ENCODE data around the gene SDC4.

Gene SDC4

GRCh38 chr20:45372241-45372640 is 24.0 kb upstream of the SDC4 start:
- no peak for TF ChIP-seq CTCF (IDR thresholded peaks at IDR 0.05; ENCODE audit: borderline replicate concordance, insufficient read depth, low read depth, low read length)
- H3K4me3 ChIP-seq (ENCODE audit: low read depth, low read length): no peak overlapping the region

DNA sequence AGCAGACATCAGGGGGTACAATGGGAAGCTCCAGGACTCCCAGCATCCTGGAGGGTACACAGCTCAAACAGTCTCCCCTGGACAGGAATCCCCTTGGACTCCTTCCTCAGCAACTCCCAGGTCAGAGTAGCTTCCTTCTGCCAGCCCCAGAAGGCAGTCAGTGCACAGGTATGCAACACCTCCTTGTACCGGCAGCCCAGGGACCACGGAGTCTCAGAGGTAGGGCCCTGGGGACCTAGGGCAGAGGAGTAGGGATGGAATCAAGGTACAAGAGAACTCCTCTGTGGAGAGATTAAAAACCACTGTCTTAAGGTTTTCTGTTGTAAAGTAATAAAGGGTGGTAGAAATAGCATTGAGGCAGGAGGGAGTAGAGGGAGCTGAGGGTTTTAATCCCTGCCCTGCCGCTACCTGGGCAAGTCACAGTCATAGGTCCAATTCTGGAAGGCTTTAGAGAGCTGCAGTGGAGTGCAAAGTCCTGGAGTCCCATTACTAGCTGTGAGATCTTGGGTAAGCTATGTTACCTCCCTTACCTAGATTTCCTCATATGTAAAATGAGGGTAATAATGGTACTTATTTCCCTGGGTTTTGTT is 22.4 kb upstream of the SDC4 start:
- no peak overlapping the region for H3K4me3 ChIP-seq (ENCODE audit: low read depth, low read length)
- no peak for TF ChIP-seq CTCF (IDR thresholded peaks at IDR 0.05; ENCODE audit: borderline replicate concordance, insufficient read depth, low read depth, low read length)

- no peak overlapping the region for H3K4me3 ChIP-seq (ENCODE audit: low read depth, low read length)
- no peak for TF ChIP-seq CTCF (IDR thresholded peaks at IDR 0.05; ENCODE audit: borderline replicate concordance, insufficient read depth, low read depth, low read length)
Measured at GRCh38 chr20:45368221-45368980, 20.2 kb upstream of the SDC4 start.

DNA sequence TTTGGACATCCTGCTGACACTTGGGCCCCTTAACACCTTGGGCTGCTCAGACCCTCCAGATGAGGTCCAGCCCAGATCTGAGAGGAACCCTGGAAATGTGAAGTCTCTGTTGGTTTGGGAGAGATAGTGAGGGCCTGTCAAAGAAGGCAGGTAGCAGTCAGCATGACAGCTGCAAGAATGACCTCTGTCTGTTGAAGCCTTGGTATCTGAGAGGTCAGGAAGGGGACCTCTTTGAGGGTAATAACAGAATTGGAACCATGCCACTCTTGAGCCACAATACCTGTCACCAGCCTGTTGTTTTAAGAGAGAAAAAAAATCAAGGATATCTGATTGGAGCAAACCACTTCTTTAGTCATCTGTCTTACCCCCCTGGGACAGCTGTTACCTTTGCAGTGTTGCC is 18.9 kb upstream of the SDC4 start:
- TF ChIP-seq CTCF (IDR thresholded peaks at IDR 0.05; ENCODE audit: borderline replicate concordance, insufficient read depth, low read depth, low read length): no peak
- H3K4me3 ChIP-seq (ENCODE audit: low read depth, low read length): no peak overlapping the region

- no peak overlapping the region for H3K4me3 ChIP-seq (ENCODE audit: low read depth, low read length)
- no peak for TF ChIP-seq CTCF (IDR thresholded peaks at IDR 0.05; ENCODE audit: borderline replicate concordance, insufficient read depth, low read depth, low read length)
Measured at GRCh38 chr20:45366631-45367030, 18.4 kb upstream of the SDC4 start.

DNA sequence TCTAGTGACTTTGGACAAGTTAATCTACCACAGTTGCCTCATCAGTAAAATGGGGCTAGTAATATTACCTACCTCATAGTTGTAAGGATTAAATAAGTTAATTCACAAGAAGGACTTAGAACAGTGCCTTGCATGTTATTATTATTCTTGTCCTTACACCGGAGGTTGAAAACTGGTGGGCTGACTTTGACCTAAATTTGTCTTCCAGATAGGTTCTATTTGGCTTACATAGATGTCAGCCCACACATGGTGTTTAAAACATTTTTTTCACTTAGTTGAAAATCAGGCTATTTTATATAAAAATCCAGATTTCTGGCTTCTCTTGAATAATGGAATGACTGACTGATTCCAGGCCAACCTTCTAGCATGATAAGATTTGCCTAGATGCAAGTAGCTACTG is 18.0 kb upstream of the SDC4 start:
- no peak overlapping the region for H3K4me3 ChIP-seq (ENCODE audit: low read depth, low read length)
- no peak for TF ChIP-seq CTCF (IDR thresholded peaks at IDR 0.05; ENCODE audit: borderline replicate concordance, insufficient read depth, low read depth, low read length)

- H3K4me3 ChIP-seq (ENCODE audit: low read depth, low read length): no peak overlapping the region
- TF ChIP-seq CTCF (IDR thresholded peaks at IDR 0.05; ENCODE audit: borderline replicate concordance, insufficient read depth, low read depth, low read length): no peak
Measured at GRCh38 chr20:45365444-45365970, 17.3 kb upstream of the SDC4 start.

All from GM12875 (cell line).